Activated T-cell treated with anti-CD3 and anti-CD28 coated beads, Interleukin-2, amount 50 U/mL, for 1 hour (primary cell): ENCODE results near the gene GOT1.

Source experiments
- DNase-seq: peaks from one replicate; pipeline ENCODE4 v3.0.0-alpha.2; 2020

Gene GOT1

GRCh38 chr10:99394256-99394655 is 36.2 kb downstream of the GOT1 start:
- DNase-seq: no peak

GRCh38 chr10:99393683-99394082 is 36.7 kb downstream of the GOT1 start:
- DNase-seq: no peak

DNA sequence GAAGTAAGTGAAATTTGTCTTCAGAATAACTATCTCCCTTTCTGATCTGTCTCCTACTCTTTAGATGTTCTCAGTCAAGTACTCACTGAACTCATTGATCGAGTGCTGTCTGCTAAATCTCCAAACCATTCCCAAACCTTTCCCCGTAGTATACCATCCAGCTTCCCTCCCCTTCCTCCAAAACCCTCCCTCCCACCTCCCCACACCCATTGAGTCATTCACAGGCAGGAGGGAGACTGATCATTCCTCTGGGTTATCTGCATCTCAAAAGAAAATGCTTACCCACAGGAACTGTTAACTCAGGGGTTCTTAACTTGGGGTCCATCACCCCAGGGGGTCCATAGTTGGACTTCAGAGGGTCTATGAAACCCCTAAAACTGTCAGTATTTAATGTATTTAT is 37.4 kb downstream of the GOT1 start:
- DNase-seq: no peak

GRCh38 chr10:99391346-99391745 is 39.1 kb downstream of the GOT1 start:
- DNase-seq: no peak

GRCh38 chr10:99389729-99390480 is 40.5 kb downstream of the GOT1 start:
- no peak for DNase-seq

DNA sequence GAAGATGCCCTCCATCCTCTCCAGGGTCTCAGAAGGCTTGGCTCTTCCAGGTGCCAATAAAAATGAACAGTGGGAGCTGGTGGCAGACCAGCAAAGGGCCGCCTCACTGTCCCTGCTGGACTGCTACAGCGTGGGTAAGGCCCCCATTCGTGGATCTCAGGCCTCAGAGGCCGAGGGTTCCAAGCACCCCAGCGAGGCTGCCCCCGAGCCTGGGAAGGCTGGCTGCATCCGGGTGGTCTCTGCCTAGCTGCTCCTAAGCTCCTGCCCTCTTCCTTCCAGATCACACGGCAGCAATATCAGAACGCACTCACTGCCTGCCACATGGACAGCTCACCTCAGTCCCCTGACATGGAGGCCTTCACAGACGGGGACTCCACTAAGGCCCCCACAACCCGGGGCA is 42.9 kb downstream of the GOT1 start:
- DNase-seq: no peak

DNA sequence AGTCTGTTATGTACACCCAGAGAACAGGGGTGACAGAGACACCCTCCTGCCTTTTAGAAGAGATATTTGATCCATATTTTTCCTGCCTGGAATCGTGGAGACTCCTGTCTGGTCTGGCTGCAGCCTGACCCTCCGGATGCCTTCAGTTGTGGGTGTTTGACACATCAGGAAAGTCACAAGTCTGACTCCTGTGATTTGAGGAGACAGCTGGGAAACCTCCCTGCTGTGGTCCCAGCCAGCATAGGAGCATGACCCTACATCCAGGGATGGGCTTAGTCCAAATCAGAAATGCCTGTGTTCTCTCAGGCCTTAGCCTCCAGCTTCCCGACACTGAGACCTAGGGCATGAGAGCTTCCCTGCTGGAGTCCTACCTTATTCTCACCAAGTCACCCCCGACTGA is 43.4 kb downstream of the GOT1 start:
- no peak for DNase-seq

- no peak for DNase-seq
These were observed 48.2 kb downstream of the GOT1 start for GRCh38 chr10:99382176-99382575.

- DNase-seq: no peak
These were observed 55.0 kb downstream of the GOT1 start for GRCh38 chr10:99375426-99375825.

- no peak for DNase-seq
These were observed 55.5 kb downstream of the GOT1 start for GRCh38 chr10:99374972-99375371.

DNA sequence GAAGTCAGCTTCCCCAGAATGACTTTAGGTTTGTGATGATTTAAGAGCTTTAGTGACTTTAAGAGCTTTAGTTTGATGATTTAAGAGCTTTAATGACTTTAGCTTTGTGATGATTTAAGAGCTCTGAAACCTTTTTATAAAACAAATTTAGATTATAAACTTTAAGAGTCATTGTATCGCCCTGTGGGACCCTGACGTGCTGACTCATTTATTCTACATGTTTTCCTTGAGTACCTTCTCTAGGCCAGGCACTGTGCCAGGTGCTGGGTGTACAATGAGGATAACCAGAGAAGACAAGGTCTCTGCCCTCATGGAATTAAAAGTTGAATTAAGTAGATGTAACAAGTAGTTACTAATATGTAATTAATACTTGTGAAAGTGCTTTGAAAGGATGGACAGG is 55.9 kb downstream of the GOT1 start:
- no peak for DNase-seq

DNA sequence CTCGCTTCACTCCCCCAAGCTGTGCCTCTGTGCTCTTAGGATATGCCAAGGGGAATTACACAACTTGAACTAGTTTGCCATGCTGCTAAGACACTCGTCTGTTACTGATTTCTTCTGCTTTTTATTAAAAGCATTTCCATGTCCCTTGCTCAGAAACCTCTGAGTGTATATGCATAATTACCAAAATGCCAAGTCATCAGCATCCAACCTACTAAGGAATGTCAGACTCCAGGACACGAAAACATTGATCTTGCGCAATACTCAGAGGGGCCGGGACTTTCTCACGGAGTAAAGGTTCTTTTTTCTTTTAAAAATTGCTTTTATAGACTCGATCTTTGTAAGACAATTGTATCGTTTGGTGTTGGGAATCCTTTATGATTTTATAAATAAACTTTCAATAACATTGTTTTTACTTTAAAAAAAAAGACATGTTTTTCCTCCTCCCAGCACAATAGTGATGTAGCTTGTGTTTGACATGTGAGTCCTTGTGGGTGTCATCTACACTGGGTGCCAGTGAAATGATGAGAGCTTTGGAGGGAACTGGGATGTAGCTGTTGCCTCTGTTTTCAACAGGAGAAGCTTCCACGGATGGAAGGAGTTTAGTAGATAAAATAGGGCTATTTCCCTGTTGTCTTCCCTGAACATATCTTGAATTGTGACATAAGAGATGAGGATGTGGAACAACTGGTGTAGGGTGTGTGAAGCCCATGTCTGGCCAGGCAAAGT is 57.7 kb downstream of the GOT1 start:
- DNase-seq: no peak

GRCh38 chr10:99370993-99371392 is 59.4 kb downstream of the GOT1 start:
- DNase-seq: no peak

DNA sequence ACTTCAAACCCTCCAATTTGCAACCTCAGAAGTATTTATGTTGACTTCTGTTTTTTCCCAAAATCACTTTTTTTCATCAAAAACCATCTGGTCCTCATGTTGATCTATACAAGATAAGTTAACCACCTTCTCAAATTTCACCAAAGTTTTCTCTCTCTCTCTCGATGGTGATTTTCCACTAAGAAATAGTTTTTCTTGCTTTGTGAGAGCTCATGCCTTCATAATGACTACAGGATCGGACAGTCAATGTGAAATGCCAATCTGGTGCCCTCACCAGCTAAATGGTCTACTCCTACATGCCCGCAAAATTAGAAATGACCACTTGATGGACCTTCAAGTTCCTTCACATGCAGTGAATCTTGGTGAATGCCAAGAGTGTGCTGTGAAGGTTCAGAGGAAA is 60.9 kb downstream of the GOT1 start:
- DNase-seq: no peak

DNA sequence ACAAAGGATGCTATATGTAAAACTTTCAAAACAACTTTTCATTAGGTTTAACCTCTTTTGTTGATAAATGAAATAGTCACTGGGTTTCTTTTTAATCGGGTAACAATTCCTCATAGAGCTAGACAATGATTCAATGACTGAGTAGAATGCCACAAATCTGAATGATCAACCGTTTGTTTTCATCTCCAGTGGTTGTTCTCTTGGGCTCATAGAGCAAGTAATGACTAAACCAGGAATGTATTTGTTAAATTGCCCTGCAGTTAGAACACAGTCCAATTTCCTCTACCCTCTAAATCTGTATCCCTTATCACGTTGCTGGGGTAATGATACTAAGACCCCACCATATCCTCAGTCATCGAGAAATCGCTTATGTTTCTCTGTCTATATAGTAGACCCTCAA is 61.3 kb downstream of the GOT1 start:
- no peak for DNase-seq

DNA sequence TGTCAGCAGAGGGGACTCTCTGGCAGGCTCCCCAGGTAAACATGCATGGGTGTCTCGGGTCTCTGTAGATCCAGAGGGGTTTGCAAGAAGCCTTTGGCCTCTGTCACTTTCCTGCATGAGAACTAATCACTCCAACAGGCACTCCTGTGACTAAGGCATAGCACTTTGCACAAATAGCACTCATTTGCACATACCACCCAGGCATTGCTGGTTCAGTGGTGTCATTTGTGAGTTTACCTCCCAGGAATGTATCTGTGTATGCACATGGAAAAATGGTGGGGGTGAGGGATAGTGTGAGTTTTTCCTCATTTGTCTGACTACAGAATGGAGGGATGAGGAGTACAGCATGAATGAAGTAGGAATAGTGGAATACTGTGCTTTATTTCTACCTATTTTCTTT is 61.8 kb downstream of the GOT1 start:
- no peak for DNase-seq

DNA sequence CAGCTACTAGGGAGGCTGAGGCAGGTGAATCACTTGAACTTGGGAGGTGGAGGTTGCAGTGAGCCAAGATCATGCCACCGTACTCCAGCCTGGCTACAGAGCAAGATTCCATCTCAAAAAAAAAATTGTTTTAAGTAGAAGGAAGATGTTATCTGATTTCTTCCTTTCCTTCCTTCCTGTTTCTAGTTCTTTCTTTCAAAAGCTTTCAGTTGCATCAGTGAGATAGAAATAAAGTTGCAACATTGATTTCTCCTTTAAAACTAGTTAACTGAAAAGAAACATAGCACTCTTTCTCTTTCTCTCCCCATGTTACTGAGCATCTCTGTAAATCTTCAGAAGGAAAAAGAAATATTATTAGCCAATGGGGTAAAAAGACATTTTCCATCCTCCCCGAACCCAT is 63.8 kb downstream of the GOT1 start:
- DNase-seq: no peak

- DNase-seq: no peak
These were observed 64.7 kb downstream of the GOT1 start for GRCh38 chr10:99365736-99366135.

- no peak for DNase-seq
These were observed 65.1 kb downstream of the GOT1 start for GRCh38 chr10:99365311-99365710.

DNA sequence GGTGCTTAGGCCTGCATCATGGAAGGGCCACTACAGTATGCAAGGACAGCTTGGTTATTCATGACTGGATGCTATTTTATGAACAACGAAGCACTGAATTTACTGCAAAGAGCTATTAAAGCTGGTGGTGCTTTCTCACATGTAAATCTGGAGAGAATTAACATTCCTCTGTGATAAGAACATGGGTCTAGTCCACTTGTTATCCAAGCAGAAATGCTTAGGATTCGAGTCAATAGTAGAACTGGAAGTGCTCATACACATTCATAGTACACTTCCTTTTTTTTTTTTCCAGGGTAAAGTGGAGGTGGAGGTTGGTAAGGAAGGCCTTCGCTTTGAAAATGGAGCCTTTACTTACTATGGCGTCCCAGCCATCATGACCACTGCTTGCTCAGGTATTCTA is 66.3 kb downstream of the GOT1 start:
- DNase-seq: no peak

GRCh38 chr10:99360934-99361333 is 69.5 kb downstream of the GOT1 start:
- DNase-seq: no peak

GRCh38 chr10:99358101-99358500 is 72.3 kb downstream of the GOT1 start:
- DNase-seq: no peak

DNA sequence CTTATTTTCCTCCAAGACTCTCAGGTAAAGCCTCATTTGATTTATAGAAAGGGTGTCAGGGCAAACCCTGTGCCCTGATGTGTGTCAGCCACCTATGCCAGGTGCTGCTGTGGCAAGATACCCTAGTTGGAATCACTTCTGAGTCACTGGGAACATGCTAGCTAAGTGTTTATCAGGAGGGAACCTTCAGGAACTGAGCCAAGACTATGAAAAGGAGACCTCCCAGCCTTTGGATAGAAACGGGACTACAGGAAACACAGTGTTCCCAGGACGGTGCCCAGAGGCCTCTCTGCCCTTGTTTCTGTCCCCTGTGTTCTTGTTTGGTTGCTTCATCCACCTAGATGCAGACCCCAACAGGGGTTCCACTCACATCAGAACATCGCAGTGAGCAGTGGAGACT is 72.7 kb downstream of the GOT1 start:
- DNase-seq: no peak

- no peak for DNase-seq
These were observed 77.2 kb downstream of the GOT1 start for GRCh38 chr10:99353182-99353581.

GRCh38 chr10:99347672-99348071 is 82.8 kb downstream of the GOT1 start:
- DNase-seq: no peak
